Epidermal melanocyte (primary cell): ENCODE results near the gene S1PR3.
A peak's percentile ranks its signal among the peaks of the same experiment; 100 is the strongest.

ENCODE experiments used
- DNase-seq: peaks from one replicate; pipeline ENCODE4 v3.0.0; 2011; ENCODE audit warnings: low spot score; ENCODE audit not compliant: insufficient read length

The S1PR3 gene

GRCh38 chr9:88990729-88991065 is 571 bp upstream of the S1PR3 start:
- no peak for DNase-seq

DNA sequence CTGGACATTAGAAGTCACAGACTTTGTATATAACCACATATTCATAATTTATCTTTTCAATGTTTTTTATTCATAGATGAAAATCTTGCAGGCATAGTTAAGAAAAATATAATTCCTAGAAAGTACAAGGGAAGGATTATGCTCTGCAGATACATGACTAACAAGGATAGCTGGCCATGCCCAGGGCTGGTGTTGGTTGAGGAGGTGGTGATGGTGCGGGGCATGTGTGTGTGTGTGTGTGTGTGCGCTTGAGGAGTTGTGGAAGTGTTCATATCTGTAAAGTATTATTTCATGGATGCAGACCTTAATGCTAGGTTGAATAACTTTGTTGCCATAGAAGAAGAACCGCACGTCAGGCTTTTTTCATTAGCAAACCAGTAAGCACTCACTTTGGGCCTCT is 1.3 kb downstream of the S1PR3 start:
- no peak for DNase-seq

DNA sequence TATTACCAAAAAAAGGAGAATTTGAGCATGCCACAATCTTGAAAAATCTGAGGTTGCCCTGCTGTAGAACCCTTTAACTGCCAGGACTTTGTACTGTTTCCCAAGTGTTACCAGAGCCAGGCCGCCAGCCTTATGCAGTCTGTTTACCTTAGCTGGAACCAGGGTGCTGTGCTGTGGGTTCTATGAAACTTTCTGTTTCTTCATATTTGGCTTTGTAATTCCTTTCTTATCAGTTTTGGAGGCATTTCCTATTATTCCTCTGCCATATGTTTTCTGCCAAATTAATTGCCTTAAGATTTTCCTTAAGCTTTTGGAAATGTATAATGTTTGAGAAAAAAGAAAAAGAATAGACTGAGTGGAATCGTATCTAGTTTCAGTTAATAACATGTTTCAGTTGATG is 2.1 kb downstream of the S1PR3 start:
- DNase-seq, result no peak

GRCh38 chr9:88993871-88994460 is 2.7 kb downstream of the S1PR3 start:
- no peak for DNase-seq

- DNase-seq, result no peak
Observed at GRCh38 chr9:88994469-88995199, 3.4 kb downstream of the S1PR3 start.

GRCh38 chr9:88995200-88995577 is 3.9 kb downstream of the S1PR3 start:
- DNase-seq, result no peak

DNA sequence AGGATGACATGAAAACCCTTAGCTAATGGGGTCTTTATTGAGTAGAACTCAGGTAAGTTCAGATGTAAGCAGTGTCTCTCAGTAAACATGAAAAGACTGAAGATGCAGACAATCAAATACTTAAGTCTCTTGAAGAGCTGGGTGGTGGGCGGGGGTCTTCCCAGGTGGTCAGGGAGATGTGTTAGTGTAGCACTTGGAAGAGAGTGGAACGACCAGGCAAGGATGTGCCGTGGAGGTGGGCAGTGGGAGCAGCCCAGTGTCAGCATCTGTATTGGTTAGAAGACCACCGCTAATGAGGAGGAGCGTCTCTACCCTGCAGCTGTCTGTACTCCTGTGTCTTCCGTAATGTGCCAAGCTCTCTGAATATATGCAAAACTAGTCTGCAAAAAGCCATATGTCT is 4.4 kb downstream of the S1PR3 start:
- no peak for DNase-seq

DNA sequence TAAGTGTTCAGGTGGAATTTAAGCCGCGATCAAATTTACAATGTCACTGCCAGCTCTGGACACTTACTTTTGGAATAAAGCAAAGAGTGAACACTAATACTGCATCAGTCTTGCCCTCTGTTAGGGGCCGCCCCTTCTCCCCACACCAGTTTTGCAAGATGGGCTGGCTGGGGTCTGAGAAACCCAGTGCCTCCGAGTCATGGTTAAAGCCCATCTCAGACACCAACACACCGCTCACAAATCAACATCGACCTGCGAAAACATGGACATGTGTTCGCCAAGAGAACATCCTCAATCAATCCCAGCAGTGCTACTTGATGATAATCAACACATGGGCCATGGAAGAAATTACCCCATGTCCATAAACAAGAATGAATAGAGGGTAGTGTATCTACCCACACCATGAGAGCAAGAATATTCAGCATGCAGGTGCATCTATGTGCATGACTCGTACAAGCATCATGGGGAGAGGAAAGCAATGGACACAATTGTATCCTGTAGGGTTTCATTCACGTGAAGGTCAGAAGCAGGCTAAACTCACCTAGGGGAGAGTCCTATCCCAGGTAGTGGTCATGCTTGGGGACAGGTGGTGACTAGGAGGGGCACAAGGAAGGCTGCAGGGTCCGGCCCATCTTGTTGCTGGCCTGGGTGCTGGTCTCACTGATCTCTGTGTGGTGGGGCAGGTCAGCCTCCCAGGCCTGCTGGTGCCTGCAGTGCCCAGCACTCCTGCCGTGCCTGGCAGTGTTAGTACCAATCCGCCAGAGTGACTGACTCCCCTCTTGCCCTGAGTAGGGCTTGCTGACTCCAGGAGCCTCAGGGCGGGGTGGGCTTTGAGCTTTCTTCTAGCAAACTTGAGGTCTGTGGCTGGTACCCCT is 5.0 kb downstream of the S1PR3 start:
- no peak for DNase-seq

DNA sequence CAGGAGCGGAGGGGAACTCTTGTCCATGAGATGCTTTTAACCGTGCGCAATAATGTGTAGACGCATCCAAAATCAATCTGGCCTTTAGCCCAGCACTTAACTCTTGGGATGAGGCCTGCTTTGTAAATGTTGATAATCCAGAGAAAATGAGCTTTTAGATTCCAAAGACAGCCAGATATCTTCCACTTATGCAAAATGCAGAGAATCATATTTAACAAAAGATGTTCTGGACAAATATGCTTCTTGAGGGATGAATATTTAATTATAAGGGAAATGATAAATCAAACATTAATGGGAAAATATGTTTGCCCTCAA is 5.6 kb downstream of the S1PR3 start:
- no peak for DNase-seq

- DNase-seq, result no peak
Observed at GRCh38 chr9:88997646-88998045, 6.4 kb downstream of the S1PR3 start.

GRCh38 chr9:88998503-88998902 is 7.2 kb downstream of the S1PR3 start:
- DNase-seq, result no peak

GRCh38 chr9:88998911-88999310 is 7.6 kb downstream of the S1PR3 start:
- no peak for DNase-seq

GRCh38 chr9:89000371-89000781 is 9.1 kb downstream of the S1PR3 start:
- no peak for DNase-seq

GRCh38 chr9:89000973-89001916 is 10.0 kb downstream of the S1PR3 start:
- peak; percentile 73 for DNase-seq

DNA sequence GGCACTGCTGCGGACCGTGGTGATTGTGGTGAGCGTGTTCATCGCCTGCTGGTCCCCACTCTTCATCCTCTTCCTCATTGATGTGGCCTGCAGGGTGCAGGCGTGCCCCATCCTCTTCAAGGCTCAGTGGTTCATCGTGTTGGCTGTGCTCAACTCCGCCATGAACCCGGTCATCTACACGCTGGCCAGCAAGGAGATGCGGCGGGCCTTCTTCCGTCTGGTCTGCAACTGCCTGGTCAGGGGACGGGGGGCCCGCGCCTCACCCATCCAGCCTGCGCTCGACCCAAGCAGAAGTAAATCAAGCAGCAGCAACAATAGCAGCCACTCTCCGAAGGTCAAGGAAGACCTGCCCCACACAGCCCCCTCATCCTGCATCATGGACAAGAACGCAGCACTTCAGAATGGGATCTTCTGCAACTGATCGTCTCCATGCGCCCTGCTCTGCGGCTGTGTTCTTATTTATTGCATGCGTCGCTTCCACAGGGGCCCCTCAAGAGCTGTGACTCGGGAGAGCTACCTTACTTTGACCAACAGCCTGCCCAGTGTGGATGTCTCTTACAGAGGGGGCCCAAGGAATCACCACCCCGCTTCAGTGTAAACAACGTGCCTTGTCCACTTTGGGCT is 10.8 kb downstream of the S1PR3 start:
- DNase-seq, result no peak

DNA sequence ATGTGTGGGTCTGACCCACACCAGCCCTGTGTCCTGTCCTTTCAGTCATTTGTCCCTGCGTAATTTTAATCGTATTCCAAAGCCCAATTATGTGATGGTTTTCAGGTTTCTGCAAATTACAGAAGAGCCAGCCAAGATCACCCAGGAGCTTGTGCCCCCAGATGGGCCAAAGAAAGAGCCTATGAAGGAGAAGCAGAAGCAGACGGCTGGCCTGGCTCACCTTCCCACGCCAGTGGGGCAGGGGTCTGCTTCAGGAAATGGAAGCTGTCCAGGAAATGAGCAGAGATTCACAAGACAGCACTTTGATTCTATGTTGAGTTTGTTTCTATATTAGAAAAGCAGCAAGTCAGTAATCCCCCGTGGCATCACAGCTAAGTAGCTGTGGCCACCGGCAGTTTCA is 11.7 kb downstream of the S1PR3 start:
- no peak for DNase-seq

DNA sequence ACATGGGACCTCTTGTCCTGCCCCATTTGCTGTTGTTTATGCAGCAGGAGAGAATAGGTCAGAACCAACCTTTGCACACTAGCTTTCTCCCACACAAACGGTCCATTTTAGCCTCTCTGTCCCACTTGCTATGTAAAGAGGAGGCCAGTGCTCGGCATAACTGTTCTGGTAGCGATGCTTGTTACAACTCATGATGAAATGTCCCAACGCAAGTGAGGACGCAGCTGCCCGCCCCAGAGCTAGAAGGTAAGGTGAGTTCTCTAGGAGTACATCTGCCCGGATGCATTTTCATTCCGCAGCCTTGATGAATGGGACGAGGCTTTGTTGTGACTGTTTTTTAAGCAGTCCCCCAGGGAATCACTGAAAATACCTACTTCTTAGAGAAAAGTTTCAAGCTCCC is 14.1 kb downstream of the S1PR3 start:
- DNase-seq, result no peak

GRCh38 chr9:89006267-89006666 is 15.0 kb downstream of the S1PR3 start:
- DNase-seq, result no peak

DNA sequence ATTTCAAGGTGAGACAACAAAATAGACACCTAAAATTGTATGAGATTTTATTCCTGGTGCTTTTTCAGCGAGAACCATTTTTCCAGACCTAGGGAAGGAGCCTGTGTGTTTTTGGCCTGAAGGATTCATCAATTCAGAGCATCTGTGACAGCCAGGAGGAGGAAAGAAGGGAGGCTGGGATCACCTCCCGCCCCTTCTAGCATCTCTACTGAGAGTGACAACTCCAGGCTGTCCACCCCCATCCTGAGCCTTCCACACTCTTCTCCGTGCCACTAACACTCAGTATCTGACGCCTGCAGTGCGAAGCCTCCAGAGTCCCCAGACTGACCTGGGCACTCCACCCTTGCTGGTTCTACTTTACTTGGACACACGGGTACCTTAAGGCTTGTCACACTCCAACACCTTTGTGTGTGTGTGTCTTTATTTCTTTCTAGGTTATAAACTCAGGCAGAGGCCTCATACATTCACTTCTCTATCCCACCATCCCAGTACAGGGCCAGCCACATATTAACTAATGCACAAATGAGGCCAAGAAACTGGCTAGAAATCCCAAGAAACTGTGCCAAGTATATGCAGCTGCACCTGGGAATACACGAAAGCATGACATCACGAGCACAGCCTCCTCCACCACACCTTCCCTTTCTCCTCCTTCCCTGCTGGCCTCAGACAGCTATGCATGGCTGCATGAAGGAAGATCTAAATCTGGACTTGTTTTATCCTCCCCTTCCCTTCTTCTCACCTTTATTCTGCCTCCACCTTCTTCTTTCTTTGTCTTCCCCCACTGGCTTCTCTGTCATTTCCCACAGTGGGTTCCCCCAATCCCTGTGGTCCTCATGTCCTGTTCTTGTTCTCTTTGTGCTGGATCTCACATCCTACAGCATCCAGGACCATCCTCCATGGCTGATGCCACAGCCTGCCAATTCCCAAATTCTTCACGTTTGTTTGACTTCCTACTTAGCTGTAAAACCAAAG is 16.0 kb downstream of the S1PR3 start:
- DNase-seq, result no peak
